Measurements from ENCODE around the gene NTM.

Gene NTM

DNA sequence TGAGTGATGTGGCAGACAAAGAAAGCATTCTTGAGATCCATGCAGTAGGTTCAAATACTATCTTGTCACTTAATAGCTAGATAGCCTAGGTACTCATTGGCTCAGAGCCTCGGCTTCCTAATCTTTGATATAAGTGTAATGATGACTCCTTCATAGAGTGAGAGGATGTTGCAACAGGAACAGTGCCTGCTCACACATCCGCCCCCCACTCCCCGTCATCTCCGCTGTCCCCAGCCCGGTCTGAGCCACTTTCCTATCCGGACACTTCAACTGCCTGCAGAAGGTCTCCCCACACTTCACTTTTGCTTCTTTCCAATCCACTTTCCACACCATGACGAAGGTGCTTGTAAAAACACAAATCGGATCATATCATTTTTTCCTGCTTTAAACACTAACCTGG, 128.8 kb downstream of the NTM start:
- DNase-seq (ENCODE audit: low read depth in 2 of 2): no peak

DNA sequence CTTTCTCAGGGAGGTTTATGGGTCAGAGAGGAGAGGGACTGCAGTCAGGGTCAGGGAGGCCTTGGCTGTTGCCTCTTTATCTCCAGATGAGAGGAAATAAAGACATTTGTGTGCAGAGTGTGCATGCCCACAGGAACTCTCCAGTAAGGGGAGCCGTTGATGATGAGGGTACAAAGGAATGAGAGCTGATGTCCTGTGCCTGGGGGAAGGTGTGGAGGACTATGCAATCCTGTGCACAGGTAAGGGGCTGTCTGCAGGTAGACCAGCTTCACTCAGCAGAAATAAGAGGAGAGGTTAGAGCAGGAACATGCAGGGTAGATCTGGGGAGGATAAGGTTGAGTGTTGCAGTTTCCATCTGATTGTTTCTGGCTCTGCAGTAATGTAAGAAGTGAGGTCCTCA, 132.6 kb downstream of the NTM start:
- DNase-seq (ENCODE audit: low read depth in 2 of 2): no peak

DNA sequence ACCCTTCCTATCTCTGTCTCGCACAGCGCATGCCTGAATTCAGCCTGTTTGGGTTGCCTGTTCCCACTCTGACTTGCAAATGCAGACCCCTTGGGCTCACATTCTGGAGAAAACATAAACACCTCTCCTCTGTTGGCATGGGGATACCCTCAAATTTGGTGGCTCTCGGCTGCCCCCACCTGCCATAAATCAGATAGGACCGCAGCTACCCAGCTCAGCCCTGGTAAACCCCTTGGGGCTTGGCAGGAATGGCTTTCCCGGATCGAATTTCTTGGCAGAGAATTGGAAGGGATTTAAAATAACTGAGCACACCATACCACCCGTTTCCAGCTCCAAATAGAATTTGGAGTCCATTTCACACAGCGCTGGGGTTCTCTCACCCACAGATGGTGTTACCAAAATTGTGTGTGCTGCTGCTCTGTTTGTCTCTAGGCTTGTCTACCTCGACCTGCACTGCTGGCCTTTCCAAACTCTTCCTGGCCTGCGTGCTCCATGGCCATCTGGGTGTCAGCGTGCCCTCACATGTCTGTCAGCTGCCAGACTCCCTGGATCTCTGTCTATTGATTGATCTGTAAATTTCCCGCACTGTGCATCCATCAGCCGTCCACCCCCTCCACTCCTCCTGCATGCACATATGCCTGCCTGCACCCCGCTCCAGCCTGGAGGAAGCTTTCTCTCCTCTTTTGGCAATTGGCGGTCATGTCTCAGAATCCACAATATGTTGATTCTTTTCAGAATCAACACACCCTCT, 134.0 kb downstream of the NTM start:
- DNase-seq (ENCODE audit: low read depth in 2 of 2): no peak

DNA sequence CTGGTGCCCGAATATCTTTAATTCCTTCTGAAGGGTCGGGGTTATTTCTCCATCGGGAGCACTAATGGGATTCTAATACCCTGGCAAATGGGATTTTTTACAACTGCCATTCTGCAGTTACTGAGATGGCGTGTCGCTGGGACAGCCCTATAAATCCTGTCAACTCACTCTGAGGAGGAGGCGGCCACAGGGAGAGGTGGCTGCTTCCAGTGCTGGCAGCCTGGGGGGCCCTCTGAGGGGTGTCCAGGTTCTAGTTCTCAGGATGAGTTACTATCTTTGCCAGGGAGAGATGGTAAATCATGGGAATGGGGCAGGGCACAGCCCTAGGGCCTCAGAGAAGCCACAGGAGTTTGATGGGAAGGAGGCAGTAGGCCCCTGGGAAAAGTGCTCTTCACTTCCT, 135.9 kb downstream of the NTM start:
- no peak for DNase-seq (ENCODE audit: low read depth in 2 of 2)

DNA sequence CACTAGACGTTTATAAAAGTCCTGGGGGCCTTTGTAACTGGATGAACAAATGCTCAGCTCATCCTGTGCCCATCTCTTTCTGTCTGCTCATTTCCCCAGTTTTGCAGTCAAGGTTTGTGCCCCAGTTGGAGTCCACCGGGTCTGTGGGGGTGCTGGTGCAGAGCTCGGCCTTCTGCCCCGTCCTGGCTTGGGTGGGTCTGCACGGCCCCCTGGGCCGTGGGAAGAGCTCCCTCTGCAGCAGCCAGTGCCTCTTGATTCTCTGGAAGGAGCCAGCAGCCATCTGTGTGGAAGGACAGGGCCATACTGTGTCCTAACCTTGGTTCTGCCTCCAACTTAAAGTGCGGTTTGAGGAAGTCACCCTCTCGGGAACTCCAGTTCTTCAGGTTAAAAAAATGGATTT, 140.2 kb downstream of the NTM start:
- no peak for DNase-seq (ENCODE audit: low read depth in 2 of 2)

DNA sequence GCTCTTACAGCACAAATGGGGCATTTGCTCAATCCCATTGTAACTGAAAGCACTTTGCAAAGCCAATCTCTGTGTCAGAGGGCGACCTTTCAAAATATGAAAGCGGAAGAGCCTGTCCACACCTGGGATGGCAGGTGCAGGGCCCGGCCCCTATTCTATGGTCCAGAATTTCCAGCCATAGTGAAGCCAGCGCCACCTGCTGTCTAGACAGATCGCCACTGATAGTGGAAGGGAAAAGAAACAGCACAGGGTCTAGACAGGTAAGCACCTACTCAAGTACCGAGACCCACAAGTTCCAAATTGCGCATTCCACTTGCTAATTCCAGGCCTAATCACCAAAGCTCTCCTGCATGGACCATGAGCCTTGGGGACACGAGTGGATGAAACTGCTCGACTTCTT, 141.4 kb downstream of the NTM start:
- DNase-seq (ENCODE audit: low read depth in 2 of 2): no peak

DNA sequence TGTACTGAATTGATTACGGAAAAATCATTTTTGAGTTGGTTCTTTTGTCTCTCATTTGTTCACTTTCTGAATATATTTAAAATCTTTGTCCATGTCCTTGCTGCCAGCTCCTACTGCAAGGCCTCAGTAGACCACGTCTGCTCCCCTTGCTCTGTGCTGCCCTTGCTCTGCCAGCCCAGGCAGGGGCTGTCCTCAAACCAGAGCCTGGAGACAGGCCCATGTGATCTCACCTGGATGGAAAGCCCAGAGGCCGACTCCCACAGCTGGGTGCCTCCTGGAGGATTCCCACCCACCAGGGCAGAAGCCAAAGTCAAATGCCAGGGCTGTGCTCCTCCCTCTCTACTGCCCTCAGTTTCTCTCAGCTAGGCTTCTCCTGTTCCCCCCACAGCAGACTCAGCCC, 141.8 kb downstream of the NTM start:
- no peak for DNase-seq (ENCODE audit: low read depth in 2 of 2)

DNA sequence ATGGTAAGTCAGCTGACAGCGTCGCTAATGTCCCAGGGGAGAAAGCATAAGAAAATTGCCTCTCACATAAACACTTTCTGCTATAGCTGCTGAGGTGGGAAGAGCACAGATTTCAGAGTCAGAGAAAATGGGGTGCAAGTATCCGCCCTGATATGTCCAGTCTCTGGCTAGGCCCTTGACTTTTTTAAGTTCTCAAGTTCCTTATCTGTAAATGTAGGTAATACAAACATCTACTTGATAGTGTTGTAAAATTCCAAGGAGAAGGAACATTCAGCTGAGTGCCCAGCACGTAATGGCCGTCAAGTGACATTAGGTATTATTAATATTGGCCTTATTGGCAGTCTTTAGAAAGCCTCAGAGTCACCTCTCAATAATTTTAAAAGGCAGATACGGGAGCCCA, 143.6 kb downstream of the NTM start:
- DNase-seq (ENCODE audit: low read depth in 2 of 2): no peak

DNA sequence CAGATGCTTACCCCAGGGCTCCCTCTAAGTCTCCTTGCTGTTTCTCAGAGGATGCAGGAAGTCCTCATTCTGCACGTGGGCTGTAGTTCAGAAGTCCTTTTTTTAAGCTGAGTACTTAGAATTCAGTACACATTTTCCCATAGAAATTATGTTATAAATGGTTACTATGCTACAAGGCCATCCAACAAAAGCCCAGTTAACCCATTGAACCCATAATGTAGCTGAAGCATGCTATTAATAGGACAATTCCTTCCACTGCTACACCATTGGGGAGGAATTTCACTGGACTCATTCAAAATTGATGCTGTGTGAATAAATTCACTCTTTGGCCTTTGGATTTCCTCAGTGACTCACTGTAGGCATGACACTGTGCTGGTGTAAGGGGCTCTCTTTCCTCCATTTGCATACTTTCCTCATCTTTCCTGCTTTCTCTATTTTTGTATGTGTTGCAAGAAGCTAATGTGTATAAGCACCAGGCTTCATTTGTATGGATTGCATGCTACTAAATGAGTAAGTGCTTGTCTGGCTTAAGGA, 148.0 kb downstream of the NTM start:
- DNase-seq (ENCODE audit: low read depth in 2 of 2): no peak

DNA sequence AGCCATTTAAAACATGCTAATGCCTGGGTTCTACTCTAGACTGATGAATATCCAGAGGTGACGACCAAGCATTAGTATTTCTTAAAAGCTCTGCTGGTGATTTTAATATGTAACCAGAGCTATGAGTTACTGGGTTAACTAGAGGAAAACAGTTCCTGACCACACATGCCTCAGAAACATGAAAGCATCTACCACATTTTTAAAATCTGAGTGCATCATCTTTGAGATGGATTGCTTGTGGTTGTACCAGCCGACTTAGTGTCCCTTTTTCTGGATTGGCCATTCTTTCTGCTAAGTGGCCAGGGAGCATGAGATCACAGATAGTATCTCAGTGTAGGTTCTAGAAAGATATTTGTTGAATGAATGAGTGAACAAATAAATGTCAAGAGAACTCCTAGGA, 152.4 kb downstream of the NTM start:
- no peak for DNase-seq (ENCODE audit: low read depth in 2 of 2)

DNA sequence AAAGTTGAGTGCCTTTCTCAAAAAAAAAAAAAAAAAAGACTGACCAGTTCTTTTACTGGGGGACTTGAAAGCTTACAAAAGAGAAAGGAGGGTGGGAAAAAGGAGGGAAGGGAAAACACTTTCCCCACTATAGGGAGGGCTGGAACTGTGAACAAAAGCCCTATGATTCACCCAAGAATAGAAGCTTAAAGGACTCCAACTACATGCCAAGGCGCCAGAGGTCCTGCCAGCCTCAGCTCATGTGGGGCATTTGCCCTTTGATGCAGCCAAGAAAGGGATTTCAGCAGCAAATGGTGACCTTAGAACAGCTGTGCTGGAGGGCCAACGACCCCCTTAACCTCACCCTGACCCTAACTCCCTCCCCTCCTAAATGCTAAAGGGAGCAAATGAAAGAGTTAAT, 160.0 kb downstream of the NTM start:
- no peak for DNase-seq (ENCODE audit: low read depth in 2 of 2)

DNA sequence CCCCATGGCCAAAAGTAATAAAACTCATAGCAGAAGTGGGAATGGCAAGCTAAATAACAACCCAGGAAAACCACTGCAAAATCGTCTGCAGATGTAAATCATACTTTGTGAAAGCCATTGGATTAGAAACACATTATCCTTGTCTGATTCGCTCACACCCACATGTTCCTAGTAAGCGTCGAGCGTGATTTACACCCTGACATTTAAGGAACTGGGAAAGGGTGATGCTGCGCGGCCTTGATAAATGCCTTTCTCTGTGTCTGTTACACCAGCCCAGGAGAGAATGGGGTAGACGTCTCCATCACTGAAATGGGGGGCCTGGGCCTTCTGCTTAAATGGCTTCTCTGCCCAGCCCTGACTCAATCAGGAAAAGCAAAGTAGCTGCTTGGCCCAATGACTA, 162.7 kb downstream of the NTM start:
- no peak for DNase-seq (ENCODE audit: low read depth in 2 of 2)

DNA sequence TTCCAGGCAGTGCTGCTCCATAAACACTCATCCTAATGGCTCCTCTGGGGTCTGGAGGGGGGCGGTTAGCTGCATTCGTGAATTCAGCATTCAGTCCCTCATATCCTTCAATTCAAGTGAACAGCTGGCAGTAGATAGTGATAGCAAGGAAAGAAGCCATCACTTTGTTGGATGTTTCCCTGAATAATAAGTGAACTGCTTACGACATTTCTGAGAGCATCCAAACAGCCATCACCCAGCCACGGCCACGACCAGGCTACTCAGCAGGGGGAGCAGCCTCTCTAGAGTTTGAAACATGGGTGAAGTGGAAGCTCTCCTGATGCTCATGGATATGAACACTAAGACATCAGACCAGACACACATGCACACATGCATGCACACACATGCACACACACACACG, 163.6 kb downstream of the NTM start:
- no peak for DNase-seq (ENCODE audit: low read depth in 2 of 2)

DNA sequence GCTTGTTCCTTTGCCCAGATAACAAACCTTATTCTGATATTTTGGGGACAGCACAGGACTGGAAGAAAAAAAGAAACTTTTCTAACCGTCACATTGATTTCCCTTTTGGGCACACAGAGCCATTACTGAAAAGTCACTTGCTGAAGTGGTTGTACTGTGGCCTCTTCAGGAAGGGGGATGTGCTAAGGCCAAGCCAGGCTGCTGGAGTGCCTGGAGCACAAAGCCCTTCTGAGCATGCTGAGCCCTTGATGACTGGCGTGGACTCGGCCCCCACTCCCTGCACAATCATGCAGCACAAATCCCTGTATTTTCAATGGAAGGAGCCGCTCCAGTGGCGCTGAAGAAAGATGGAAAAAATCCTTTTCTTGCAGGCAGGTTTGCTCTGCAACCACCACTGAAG, 164.2 kb downstream of the NTM start:
- no peak for DNase-seq (ENCODE audit: low read depth in 2 of 2)

DNA sequence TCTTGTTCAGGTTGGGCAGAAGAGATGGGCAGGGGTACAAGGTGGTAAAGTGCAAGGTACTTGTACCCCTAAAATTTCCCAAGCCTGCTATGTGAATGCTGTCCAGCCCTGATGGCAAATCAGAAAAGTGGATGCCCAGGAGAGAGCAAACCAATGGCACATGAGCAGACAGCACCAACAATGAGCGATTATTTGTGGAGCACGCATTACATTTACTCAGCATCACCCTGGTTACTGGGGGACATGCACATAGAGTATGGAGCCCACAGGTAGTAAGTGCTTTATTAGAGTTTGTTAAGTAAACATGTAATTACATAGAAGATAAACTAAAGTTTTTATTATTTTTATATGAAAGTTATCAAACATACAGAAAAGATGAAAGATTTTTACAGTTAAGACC, 165.7 kb downstream of the NTM start:
- no peak for DNase-seq (ENCODE audit: low read depth in 2 of 2)

DNA sequence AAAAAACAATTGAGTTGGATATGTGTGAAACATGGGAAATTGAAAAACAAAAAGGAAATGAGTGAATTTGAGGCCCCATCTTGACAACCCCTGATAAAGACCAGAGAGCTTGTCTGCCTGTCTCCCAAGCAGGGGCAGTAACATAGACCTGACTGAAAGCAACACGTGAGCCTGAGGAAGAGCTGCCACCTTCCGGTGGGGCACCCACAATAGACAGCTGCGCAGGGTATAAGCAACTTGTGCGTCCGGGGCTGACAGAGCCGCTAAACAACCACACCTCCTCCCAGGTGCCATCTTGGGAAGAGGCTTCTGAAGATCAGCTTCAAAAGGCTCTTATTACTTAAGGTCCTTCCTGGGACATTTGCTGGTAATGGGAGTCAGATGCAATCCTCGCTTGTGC, 166.8 kb downstream of the NTM start:
- DNase-seq (ENCODE audit: low read depth in 2 of 2): no peak

DNA sequence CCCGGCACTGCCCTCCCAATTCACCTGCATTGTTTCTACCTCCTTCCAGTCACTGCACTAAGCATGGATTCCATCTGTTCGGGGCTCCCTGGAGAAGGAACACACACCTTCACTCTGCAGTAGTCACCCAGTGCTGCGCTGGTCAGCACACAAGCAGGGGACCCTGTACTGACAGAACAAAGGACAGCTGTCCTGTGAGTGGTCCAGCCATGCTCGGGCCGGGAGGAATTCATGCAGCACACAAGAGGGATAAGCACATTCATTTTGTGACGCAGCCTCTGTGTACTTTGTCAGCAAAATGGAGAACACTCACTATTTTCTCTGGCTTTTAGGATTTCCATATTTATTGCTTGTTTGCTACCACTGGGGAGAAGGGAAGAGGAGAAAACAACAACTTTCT, 167.3 kb downstream of the NTM start:
- DNase-seq (ENCODE audit: low read depth in 2 of 2): no peak

DNA sequence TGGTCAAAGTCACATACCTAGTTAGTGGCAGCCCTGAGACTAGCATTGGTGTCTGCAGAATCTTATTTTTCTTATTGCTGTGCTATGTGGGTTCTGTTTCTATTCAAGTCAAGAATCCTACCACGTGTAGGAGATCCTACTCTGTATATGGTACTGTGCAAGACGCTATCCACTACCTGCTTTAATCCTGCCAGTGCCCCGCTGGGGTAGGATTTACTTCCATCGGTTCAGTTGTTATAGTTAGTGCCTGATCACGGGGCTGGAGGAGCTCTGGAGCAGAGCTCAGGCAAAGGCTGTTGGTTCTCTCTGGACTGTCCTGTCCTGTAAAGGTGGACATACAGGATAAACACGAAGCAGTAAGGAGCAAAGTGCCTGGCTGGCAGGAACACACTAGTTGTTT, 167.9 kb downstream of the NTM start:
- DNase-seq (ENCODE audit: low read depth in 2 of 2): no peak

DNA sequence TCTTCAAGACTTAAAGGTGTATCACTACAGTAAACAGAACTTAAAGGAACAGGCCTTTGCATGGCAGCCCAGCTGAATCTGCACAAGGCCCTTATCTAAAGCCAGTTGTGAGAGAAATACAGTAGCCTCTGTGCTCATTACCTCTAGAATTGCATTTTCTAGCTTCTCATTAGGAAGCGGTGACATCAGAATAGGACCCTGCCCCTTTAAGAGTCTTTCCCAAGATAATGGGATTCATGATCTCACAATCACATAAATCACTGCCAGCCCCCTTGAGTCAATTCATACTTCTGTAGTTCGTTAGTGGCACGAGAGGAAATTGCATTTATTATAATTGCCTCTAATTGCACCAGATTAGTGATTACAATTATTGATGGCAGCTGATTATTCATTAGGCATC, 170.3 kb downstream of the NTM start:
- no peak for DNase-seq (ENCODE audit: low read depth in 2 of 2)

DNA sequence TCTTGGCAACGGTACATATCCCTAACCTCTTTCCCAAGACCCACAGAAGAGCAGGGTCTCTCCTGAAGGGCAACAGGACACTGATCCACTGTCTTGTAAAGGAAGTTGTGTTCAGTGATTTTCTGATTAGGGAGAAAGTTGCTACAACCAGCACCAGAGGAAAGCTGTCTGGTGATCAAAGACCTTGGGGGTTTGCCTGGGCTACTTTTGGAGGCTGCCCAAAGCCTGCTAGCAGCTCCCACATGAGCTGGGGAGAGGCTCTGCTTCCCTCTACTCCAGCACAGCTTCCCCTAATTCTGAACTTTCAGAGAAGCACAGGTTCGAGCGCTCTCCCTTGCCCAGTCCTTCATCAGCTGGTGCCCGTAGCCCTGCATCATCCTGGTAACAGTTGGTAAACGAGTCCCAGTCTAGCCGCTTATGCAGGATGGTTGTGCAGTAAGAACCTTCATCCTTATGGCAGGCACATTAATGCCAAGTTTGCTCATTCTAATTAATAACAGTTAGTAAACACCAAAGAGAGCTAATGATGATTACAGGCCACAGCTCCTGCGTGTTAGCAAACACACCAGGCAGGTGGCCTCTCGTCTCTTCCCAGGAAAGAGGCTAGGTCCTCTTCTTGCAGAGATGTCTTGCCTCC, 173.1 kb downstream of the NTM start:
- no peak for DNase-seq (ENCODE audit: low read depth in 2 of 2)

DNA sequence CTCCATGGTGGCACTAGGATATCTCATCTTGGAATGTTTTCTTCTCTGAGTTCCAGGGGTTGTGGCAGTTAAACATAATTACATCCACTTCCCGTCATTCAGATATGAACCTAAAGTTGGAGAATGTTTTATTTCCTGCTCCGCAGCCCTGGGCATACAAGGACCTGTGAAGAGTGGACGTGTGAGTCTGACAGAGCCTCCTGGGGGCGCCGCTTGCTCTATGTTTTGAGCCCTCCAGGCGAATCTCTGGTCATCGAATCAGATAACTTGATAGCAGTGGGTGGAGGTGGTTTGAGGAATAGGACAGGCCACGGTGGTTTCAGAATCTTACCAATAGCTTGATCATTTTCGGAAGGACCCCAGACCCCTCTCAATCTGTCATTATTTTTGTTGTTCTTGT, 174.2 kb downstream of the NTM start:
- DNase-seq (ENCODE audit: low read depth in 2 of 2): no peak

DNA sequence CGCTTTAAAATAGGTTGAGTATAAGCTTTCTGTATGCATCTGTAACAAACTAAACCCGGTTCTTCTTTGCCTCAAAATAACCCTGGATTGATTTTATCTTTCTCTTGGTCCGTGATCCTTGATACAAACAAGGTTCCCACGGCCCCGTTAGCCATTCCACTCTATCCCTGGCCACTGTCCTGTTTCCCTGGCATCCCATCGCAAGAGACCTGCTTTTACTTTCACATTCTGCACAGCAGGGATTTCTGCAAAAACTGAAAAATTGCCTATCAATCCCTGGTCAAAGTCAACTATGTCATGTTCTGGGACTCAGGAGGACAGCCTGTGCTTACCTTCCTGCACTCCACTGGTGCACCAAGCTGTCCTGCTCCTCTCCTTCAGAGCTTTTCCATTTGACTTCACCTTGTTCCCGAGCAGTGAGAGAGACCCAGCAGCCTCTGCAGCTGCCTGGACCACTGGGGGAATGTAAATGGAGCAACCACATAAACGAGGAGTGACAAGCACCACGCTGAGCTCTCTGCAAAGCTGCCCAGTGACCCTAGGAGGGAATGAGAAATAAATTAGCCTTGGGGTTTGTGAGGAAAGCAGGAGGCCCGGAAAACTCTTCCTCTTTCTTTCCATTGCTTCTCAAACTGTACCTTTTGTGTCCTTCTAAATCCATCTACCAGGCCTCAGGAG, 175.9 kb downstream of the NTM start:
- no peak for DNase-seq (ENCODE audit: low read depth in 2 of 2)

DNA sequence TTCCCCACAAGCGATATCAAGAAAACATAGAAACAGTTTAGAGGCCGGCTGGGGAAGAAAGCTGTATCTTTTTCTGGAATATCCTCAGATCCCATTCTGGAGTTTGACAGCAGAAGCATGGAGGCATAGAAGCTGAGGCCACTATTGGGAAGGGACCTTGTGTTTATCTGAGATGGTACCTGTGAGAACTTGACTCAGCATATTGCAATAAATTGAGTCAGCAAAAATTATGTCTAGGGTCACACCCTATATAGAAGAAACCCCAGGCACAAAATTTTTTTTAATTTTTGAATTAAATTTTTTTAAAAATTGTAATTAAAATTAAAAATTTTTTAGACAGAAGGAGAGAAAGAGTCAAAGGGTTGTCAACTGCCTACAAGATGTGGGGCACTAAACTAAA, 178.7 kb downstream of the NTM start:
- no peak for DNase-seq (ENCODE audit: low read depth in 2 of 2)

Data from stimulated activated CD8-positive, alpha-beta memory T cell treated with anti-CD3 and anti-CD28 coated beads, Interleukin-2, amount 100 ng/mL, for 1 hour (primary cell).